HEK293T (cell line): ENCODE data around the gene UMODL1.

ENCODE experiments used
- ARNT ChIP-seq: fragments of 450-650 bp; IDR thresholded peaks from 2 replicates; pipeline ENCODE4 v1.6.1; 2017; ENCODE audit warnings: mild to moderate bottlenecking
- BHLHE40 ChIP-seq: fragments of 450-650 bp; IDR thresholded peaks from 2 replicates; pipeline ENCODE4 v1.6.1; 2016; ENCODE audit warnings: mild to moderate bottlenecking, moderate library complexity, borderline replicate concordance
- SP1 ChIP-seq: fragments of 450-650 bp; IDR thresholded peaks from 2 replicates; pipeline ENCODE4 v1.6.1; 2017
- ZNF384 ChIP-seq: fragments of 450-650 bp; IDR thresholded peaks from 2 replicates; pipeline ENCODE4 v1.6.1; 2016

DNA sequence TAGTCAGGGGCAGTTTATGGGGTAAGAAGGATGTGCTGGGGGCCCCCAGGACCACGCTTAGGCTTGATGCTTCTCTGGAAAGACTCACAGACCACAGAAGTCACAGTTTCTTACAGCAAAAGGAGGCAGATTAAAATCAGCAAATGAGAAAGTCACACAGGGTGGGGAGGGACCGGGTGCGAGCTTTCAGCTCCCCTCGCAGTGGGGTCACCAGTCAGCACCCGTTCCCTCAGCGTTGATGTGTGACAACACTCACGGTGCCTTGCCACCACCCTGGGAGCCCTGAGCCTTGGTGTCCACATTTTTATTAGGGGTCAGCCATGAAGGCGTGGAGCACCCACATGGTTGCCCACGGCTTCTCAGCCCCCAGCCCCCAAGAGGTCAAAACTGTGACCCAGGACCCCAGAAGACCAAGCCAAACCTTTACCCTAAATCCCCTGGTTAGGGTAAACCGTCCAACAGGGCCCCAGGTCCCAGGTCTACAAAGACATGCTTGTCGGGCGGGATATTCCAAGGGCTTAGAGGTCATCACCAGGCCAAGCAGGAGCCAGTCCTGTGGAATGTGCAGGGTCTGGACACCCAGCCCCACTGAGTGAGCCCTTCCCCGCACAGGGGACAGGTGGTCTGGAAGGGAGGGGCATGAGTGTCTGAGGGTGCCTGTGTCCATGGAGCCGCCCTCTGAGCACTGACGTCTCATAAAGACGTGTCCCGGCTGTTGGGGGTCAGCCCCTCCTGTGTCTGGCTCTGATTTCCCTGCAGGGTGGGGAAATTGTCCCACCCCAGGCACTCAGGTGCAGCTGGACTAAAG lies 83.3 kb downstream of the UMODL1 start:
- TF ChIP-seq ARNT (no peak), BHLHE40 (no peak), ZNF384 (no peak), SP1 (no peak)
